IPS DF 19.7 (cell line): ENCODE data around the gene SOX9.

Experiments used
- DNase-seq: peaks from one replicate; pipeline ENCODE4 v3.0.0-alpha.2; 2013; ENCODE audit warnings: low read depth, low spot score

SOX9 gene

GRCh38 chr17:72120642-72121163 lies at the start of gene SOX9:
Gene SOX9 (plus strand): TSS chr17:72121020. CDS start chr17:72121392, 372 bp downstream.
- peak; percentile 90 for DNase-seq

GRCh38 chr17:72071330-72071729 lies 49.5 kb upstream of the SOX9 start:
- DNase-seq = no peak

- DNase-seq = no peak
These were observed 44.7 kb upstream of the SOX9 start for GRCh38 chr17:72075995-72076677.

- no peak for DNase-seq
These were observed 44.2 kb upstream of the SOX9 start for GRCh38 chr17:72076678-72077030.

GRCh38 chr17:72077326-72077960 lies 43.4 kb upstream of the SOX9 start:
- DNase-seq = peak; percentile 9

- DNase-seq = no peak
These were observed 41.1 kb upstream of the SOX9 start for GRCh38 chr17:72079700-72080099.

- DNase-seq = no peak
These were observed 32.9 kb upstream of the SOX9 start for GRCh38 chr17:72087876-72088275.

- no peak for DNase-seq
These were observed 31.3 kb upstream of the SOX9 start for GRCh38 chr17:72089453-72089987.

- DNase-seq = no peak
These were observed 30.7 kb upstream of the SOX9 start for GRCh38 chr17:72090108-72090507.

- no peak for DNase-seq
These were observed 28.0 kb upstream of the SOX9 start for GRCh38 chr17:72092710-72093322.

GRCh38 chr17:72093707-72094106 lies 27.1 kb upstream of the SOX9 start:
- DNase-seq = no peak

- DNase-seq = no peak
These were observed 25.5 kb upstream of the SOX9 start for GRCh38 chr17:72095316-72095715.

- DNase-seq = no peak
These were observed 23.7 kb upstream of the SOX9 start for GRCh38 chr17:72097144-72097543.

- DNase-seq = no peak
These were observed 20.9 kb upstream of the SOX9 start for GRCh38 chr17:72099919-72100318.

GRCh38 chr17:72100470-72100869 lies 20.4 kb upstream of the SOX9 start:
- no peak for DNase-seq

GRCh38 chr17:72101526-72101925 lies 19.3 kb upstream of the SOX9 start:
- no peak for DNase-seq

- DNase-seq = no peak
These were observed 18.5 kb upstream of the SOX9 start for GRCh38 chr17:72102366-72102765.

- no peak for DNase-seq
These were observed 16.5 kb upstream of the SOX9 start for GRCh38 chr17:72104164-72104862.

- DNase-seq = no peak
These were observed 16.0 kb upstream of the SOX9 start for GRCh38 chr17:72104863-72105234.

GRCh38 chr17:72107100-72107499 lies 13.7 kb upstream of the SOX9 start:
- DNase-seq = no peak

GRCh38 chr17:72110231-72110941 lies 10.4 kb upstream of the SOX9 start:
- DNase-seq = no peak
